HepG2 (cell line): ENCODE results near the gene CAPN11. TPM values are rescaled to one million over a fixed set of nuclear protein-coding genes. Genes with fewer than 3 reads are reported as not detected.

Experiments
- ARID5B ChIP-seq: IDR thresholded peaks from 2 replicates; pipeline ENCODE4 v1.4.0; 2020; ENCODE audit warnings: mild to moderate bottlenecking, missing genetic modification reagents
- FOXC1 ChIP-seq: sonication (generic); formaldehyde crosslinking; IDR thresholded peaks from 2 replicates; pipeline ENCODE4 v1.8.0; 2022; ENCODE audit warnings: mild to moderate bottlenecking, missing genetic modification reagents, borderline replicate concordance
- HMGXB4 ChIP-seq, 2 experiments: sonication (generic) in 1 of 2; formaldehyde crosslinking in 1 of 2; IDR thresholded peaks; 2 replicates each; pipeline versions ENCODE4 v1.4.0 to v1.6.1; 2018 to 2020; ENCODE audit warnings: missing genetic modification reagents in 2 of 2, borderline replicate concordance in 1 of 2, low read depth in 1 of 2, mild to moderate bottlenecking in 1 of 2, missing biosample characterization in 1 of 2
- MYNN ChIP-seq: sonication (generic); formaldehyde crosslinking; IDR thresholded peaks from 2 replicates; pipeline ENCODE4 v1.4.0; 2020; ENCODE audit warnings: mild to moderate bottlenecking, low read depth, missing genetic modification reagents
- MYPOP ChIP-seq: sonication (generic); formaldehyde crosslinking; IDR thresholded peaks from 2 replicates; pipeline ENCODE4 v1.8.1; 2023; ENCODE audit warnings: mild to moderate bottlenecking, moderate library complexity, missing genetic modification reagents
- NFAT5 ChIP-seq: sonication (generic); formaldehyde crosslinking; IDR thresholded peaks from 2 replicates; pipeline ENCODE4 v1.4.0; 2020; ENCODE audit warnings: missing genetic modification reagents
- POLR2AphosphoS5 ChIP-seq: IDR thresholded peaks from 2 replicates; pipeline ENCODE4 v1.6.1; 2012; ENCODE audit warnings: low read depth, low read length
- RARA ChIP-seq: IDR thresholded peaks from 2 replicates; pipeline ENCODE4 v1.6.1; 2016; ENCODE audit warnings: missing genetic modification reagents, missing compliant biosample characterization
- SMAD9 ChIP-seq: sonication (generic); formaldehyde crosslinking; IDR thresholded peaks from 2 replicates; pipeline ENCODE4 v1.5.1; 2020; ENCODE audit warnings: mild to moderate bottlenecking, missing genetic modification reagents
- TFAP4 ChIP-seq: sonication (generic); IDR thresholded peaks from 2 replicates; pipeline ENCODE4 v1.6.1; 2016; ENCODE audit warnings: low read depth, borderline replicate concordance
- ZBTB7B ChIP-seq: sonication (generic); formaldehyde crosslinking; IDR thresholded peaks from 2 replicates; pipeline ENCODE4 v1.4.0; 2020; ENCODE audit warnings: missing genetic modification reagents
- ZMYM3 ChIP-seq: sonication (generic); formaldehyde crosslinking; IDR thresholded peaks from 2 replicates; pipeline ENCODE4 v1.5.1; 2020; ENCODE audit warnings: mild to moderate bottlenecking, missing genetic modification reagents
- ZNF619 ChIP-seq: sonication (generic); formaldehyde crosslinking; IDR thresholded peaks from 2 replicates; pipeline ENCODE4 v1.4.0; 2020; ENCODE audit warnings: mild to moderate bottlenecking, missing genetic modification reagents
- polyA plus RNA-seq, 8 experiments: library from polyadenylated mRNA; depleted of rRNA in 3 of 8; stranded (reverse) in 7 of 8; unstranded in 1 of 8; fragments of >200 nt; fragmentation: Illumina TruSeq in 4 of 8; extraction: Trizol in 4 of 8; gene quantifications; 2 replicates each; pipeline versions ENCODE4 v1.2.1 to v1.2.3, GENCODE V29; 2011 to 2016; ENCODE audit warnings: low read depth in 4 of 8, missing spikeins in 1 of 8, mixed read lengths in 1 of 8; ENCODE audit not compliant: insufficient read depth in 1 of 8
- total RNA-seq, 5 experiments: library from RNA; depleted of rRNA; stranded (reverse); fragments of >200 nt; fragmentation: Illumina TruSeq; extraction: Trizol; gene quantifications; 2 replicates each; pipeline ENCODE4 v1.2.3, GENCODE V29; 2016; ENCODE audit warnings: low read depth in 1 of 5

The CAPN11 gene
- total and polyA plus RNA-seq, 2 of the 13 experiments (the other 11 are each of a cell fraction or from before 2014, with no cell fraction given): 0.07 to 0.11 TPM

- TF ChIP-seq MYPOP (CRISPR knock-in tag) (peak; percentile 64; the same call in 1 of the 2 replicates), SMAD9 (CRISPR knock-in tag) (0 out of 2 replicates have a peak, but pooled peaks have one; percentile 70), ZNF619 (peak; percentile 85; the same call in 1 of the 2 replicates), ARID5B (CRISPR knock-in tag) (peak; percentile 48; the same call in 1 of the 2 replicates), TFAP4 (peak; percentile 82; the same call in 1 of the 2 replicates), ZBTB7B (peak; percentile 94), ZMYM3 (CRISPR knock-in tag) (0 out of 2 replicates have a peak, but pooled peaks have one; percentile 18), RARA (CRISPR knock-in tag) (0 out of 2 replicates have a peak, but pooled peaks have one; percentile 3), HMGXB4 (CRISPR knock-in tag; IDR thresholded peaks at IDR 0.05; ENCODE audit: borderline replicate concordance in 1 of 2, low read depth in 1 of 2) (peak; percentile 72 to 86), FOXC1 (CRISPR knock-in tag) (no peak), POLR2AphosphoS5 (peak; percentile 39; the same call in 1 of the 2 replicates), MYNN (CRISPR knock-in tag) (peak; percentile 90; the same call in 1 of the 2 replicates), NFAT5 (CRISPR knock-in tag) (peak; percentile 84; the same call in 1 of the 2 replicates)
Measured at GRCh38 chr6:44219053-44219814, 60.6 kb downstream of the CAPN11 start (continued).
